ENCODE data around the gene NKTR.

The NKTR gene

DNA sequence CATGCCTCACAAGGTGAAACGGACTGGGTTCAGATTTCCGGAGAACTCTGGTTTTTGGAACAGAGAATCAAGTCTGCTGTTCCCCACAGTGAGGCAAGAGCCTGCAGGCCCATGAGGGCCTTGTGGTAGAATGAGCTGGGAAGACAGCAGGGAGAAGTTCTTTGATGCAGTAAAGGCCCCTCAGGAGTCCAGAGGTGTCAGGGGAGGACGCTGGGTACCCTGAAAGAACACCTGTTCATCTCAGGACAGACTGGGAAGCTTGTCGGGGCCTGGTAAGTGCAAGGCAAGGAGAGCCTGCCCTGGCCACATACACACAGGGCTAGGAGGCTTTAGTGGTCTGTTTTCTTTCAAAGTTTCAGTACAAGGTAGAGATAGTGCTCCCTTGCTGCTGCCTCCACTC lies 49.3 kb downstream of the NKTR start:
- TF ChIP-seq, protein P1, sequence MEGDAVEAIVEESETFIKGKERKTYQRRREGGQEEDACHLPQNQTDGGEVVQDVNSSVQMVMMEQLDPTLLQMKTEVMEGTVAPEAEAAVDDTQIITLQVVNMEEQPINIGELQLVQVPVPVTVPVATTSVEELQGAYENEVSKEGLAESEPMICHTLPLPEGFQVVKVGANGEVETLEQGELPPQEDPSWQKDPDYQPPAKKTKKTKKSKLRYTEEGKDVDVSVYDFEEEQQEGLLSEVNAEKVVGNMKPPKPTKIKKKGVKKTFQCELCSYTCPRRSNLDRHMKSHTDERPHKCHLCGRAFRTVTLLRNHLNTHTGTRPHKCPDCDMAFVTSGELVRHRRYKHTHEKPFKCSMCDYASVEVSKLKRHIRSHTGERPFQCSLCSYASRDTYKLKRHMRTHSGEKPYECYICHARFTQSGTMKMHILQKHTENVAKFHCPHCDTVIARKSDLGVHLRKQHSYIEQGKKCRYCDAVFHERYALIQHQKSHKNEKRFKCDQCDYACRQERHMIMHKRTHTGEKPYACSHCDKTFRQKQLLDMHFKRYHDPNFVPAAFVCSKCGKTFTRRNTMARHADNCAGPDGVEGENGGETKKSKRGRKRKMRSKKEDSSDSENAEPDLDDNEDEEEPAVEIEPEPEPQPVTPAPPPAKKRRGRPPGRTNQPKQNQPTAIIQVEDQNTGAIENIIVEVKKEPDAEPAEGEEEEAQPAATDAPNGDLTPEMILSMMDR (conservative IDR thresholded peaks at IDR 0.05; ENCODE audit: low read depth, low read length) = no peak
- no peak overlapping the region for H3K4me3 ChIP-seq (ENCODE audit: low read length)
- DNase-seq (ENCODE audit: low read depth) = no peak

DNA sequence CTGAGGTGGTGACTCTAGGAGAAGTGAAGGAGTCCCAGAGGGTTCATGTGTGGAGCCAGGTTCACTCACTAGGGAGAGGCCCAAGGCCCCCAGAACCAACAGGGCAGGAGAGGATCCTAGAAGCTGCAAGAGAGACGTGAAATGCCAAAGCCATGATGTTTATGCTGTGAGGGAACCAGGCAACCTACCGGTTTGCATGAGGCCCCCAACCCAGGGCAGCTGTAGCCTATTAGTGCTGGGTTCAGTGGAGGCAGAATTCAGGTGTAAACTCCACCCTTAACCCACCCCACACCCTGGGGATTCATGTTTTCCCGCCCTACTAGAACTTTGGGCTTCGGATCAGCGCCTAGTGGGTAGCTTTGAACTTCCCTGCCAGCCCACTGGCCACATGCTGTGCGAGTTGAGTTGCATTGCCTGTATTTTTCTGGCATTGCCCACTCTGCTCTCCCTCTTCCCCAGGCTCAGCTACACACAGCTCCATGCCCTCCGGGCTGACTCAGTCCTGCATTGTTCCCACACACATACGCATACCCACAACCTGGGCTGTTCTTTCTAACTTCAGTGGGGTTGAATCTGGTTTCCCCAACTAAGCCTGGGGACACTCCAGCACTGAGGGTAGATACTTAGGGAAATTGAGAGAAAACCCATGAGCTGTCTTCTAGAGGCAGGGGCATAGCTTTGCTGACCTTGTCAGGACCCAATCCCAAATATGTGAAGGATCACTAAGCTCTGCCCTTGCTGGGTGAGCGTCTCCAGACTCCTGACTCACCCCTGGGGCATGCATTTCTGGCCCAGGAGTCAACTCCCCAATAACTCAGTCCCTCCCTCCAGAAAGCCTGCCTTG lies 51.0 kb downstream of the NKTR start:
- TF ChIP-seq, protein P1 (conservative IDR thresholded peaks at IDR 0.05; ENCODE audit: low read depth, low read length) = no peak
- H3K4me3 ChIP-seq (ENCODE audit: low read length) = no peak overlapping the region
- no peak for DNase-seq (ENCODE audit: low read depth)

DNA sequence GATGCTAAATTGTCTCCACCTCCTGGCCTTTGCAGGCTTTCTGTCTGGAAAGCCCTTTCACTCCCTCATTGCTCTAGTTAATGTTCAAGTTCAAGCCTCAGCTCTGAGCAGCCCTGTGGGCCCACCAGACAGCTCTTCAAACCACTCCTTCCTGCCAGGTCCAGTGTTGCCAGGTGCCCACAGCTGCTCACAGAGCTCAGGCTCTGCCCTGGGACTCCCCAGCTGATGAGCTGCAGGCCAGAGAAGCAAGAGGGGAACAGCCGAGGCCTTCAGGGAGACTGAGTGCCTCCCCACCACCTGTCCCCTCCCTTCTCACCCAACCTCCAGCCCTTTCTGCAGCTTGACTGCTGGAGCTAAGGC lies 51.7 kb downstream of the NKTR start:
- TF ChIP-seq, protein P1 (conservative IDR thresholded peaks at IDR 0.05; ENCODE audit: low read depth, low read length) = no peak
- DNase-seq (ENCODE audit: low read depth) = no peak
- H3K4me3 ChIP-seq (ENCODE audit: low read length) = no peak overlapping the region

DNA sequence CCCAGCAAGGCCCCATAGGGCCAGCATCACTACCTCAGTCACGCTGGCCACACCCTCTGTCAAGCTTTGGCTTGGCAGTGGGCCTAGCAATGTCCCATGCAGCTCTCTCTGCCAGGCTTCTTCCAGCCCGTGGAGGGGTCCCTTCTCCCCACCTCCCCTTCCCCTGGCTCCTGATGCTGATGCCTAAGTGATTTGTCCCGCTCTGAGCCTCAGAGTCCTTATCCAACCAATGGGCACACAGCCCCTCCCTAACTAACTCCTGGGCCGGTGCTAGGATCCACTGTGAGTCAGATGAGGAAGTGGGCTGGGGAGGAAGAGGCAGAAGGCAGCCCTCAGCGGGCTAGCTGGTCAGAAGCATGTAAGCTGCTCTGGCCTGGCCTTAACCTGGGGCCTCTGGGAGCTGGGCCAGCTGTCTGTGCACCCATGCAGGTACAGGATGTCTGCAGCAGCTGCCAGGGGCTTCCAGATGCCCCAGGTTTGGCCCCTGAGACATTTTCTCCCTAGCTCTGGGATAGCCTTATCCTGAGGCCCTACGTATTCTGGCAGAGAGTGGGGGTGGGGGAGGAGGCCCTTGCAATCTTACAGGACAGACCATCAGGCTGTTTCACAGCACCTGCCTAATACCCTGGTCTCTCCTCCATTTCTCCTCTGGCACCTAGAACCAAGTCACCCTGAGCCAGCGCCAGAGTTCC lies 52.3 kb downstream of the NKTR start:
- TF ChIP-seq, protein P1 (conservative IDR thresholded peaks at IDR 0.05; ENCODE audit: low read depth, low read length) = no peak
- H3K4me3 ChIP-seq (ENCODE audit: low read length) = peak overlapping the region; percentile 73
- DNase-seq (ENCODE audit: low read depth) = no peak

DNA sequence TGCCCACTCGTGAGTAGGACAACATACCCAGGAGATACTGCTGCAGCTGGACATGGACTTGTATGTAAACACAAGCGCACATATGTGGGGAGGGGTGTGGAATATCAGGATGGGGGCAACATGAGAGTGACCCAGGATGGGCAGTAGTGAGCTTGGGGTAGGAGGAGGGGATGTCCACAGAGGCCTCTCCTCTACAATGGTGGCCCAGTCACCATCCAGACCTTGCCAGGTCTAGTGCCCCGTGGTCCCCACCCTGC lies 52.7 kb downstream of the NKTR start:
- TF ChIP-seq, protein P1 (conservative IDR thresholded peaks at IDR 0.05; ENCODE audit: low read depth, low read length) = no peak
- peak overlapping the region; percentile 73 for H3K4me3 ChIP-seq (ENCODE audit: low read length)
- no peak for DNase-seq (ENCODE audit: low read depth)

DNA sequence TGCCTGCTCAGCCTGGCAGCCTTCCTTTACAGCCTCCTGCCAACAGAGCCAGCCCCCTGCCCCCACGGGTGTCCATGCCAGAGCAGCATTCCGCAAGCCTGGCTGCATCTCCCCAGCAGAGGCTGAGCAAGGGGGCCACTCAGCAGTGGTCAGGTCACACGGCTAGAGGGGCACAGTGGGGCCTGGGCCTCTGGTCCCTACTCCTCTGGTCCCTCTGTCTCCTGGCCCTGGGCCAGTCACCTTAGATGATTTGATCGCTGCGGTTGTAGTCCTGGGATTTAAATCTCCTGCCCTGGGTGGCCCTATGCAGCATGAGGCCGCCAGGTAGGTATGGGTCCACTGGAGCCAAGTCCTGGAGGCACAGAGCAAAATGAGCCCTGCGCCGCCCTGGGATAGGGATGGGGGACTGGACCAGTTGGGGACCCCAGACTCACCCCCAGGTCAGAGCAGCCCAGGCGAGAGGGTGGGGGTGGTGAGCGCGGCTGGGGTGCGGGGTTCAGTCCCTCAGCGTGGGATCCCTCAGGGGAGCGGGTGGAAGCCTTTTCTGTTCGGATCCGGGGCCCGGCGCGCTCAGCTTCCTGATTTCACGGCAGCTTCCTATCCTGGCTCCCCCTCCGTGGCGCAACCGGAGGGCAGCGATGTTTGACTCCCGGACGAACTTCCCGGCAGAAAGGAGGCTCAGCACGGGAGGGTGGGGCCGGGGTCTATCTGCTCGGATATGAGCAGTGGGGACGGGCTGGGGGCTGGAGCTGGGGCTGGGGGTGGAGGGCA lies 53.3 kb downstream of the NKTR start, which contains the start of gene ZBTB47:
ZBTB47 (plus strand) TSS at position 138 of the 771 bp plus-strand sequence. CDS start 4,659 bp downstream, outside the sequence.
- TF ChIP-seq, protein P1 (conservative IDR thresholded peaks at IDR 0.05; ENCODE audit: low read depth, low read length) = no peak
- H3K4me3 ChIP-seq (ENCODE audit: low read length) = peak within 1 kb of the TSS; percentile 73
- no peak for DNase-seq (ENCODE audit: low read depth)

Data from retinal pigment epithelial cell (primary cell).